Fibroblast of villous mesenchyme (primary cell): ENCODE results near the gene WWTR1. TPM values are rescaled to one million over a fixed set of nuclear protein-coding genes. Genes with fewer than 3 reads are reported as not detected.

Experiments used
- DNase-seq: peaks from one replicate; pipeline ENCODE4 v3.0.0-alpha.2; 2010; ENCODE audit warnings: low read depth
- H3K4me3 ChIP-seq: 2 replicates; pipeline ENCODE4 v1.5.1; 2011; ENCODE audit warnings: low read depth, mild to moderate bottlenecking, low read length
- CTCF ChIP-seq: IDR thresholded peaks from 2 replicates; pipeline ENCODE4 v1.5.1; 2012; ENCODE audit warnings: low read depth, mild to moderate bottlenecking, low read length; ENCODE audit not compliant: insufficient read depth
- total RNA-seq: library from RNA; depleted of rRNA; stranded (reverse); fragments of >200 nt; gene quantifications from 2 replicates; pipeline ENCODE4 v1.2.3, GENCODE V29; 2012

The WWTR1 gene
- total RNA-seq, 1 donor, result 37.6 TPM

DNA sequence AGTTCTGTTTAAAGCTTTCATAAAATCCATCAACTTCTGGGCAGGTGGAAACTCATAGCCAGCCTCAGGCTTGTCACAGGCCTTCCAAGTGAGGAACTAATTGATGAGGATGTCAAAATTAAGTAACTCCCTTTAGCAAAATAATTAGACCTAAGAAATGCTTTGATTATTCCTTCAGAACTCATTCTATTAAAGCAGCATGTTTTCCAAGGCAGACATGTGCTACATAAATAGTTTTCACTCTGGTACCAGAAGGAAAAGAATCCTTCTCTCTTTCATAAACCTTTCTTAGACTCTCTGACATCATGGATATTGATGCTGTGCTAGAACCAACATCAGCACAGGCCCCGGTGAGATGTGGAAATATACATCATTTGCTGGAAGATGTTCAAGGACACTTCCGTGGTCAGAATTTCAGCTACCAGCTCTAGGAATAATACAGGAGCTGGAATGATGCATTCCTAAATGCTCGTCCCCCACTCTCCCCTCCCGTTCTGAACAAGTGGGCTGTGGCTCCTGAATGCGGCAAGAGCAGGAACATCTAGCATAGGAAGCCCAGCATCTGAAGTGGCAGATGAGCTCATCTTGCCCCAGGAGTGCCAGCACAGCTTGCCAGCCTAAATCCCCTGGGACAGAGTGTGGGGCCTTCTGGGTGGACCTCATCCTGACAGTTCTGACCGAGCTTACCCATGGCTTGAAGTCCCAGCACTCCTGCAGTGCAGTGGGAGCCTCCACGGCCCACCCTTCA is 82.4 kb downstream of the WWTR1 start:
- TF ChIP-seq CTCF, result no peak
- peak; percentile 88 for DNase-seq
- H3K4me3 ChIP-seq, result no peak overlapping the region

GRCh38 chr3:149572796-149573414 is 84.9 kb downstream of the WWTR1 start:
- H3K4me3 ChIP-seq, result no peak overlapping the region
- TF ChIP-seq CTCF, result no peak
- DNase-seq, result peak; percentile 51

GRCh38 chr3:149571381-149571780 is 86.4 kb downstream of the WWTR1 start:
- H3K4me3 ChIP-seq, result no peak overlapping the region
- DNase-seq, result no peak
- TF ChIP-seq CTCF, result no peak

DNA sequence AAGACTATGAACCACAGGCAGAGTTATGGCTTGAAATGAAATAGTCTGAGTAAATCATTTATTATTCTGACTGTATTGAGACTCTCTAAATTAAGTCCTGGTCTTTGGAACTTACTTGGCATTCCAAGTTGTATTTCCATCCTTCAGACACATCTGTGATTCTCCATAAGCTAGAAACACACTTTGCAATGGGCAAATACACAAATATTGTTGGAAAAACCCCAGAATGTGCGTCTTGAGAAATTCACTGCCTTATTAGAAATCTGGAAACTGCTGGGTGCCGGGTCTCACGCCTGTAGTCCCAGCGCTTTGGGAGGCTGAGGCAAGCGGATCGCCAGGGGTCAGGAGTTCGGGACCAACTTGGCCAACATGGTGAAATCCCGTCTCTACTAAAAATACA is 87.8 kb downstream of the WWTR1 start:
- no peak for DNase-seq
- TF ChIP-seq CTCF, result no peak
- H3K4me3 ChIP-seq, result no peak overlapping the region

- TF ChIP-seq CTCF, result no peak
- DNase-seq, result no peak
- H3K4me3 ChIP-seq, result no peak overlapping the region
These were observed 90.4 kb downstream of the WWTR1 start for GRCh38 chr3:149567381-149567780.

- no peak for TF ChIP-seq CTCF
- peak; percentile 66 for DNase-seq
- no peak overlapping the region for H3K4me3 ChIP-seq
These were observed 91.4 kb downstream of the WWTR1 start for GRCh38 chr3:149566292-149566975.
